ENCODE results near the gene NF2.

DNA sequence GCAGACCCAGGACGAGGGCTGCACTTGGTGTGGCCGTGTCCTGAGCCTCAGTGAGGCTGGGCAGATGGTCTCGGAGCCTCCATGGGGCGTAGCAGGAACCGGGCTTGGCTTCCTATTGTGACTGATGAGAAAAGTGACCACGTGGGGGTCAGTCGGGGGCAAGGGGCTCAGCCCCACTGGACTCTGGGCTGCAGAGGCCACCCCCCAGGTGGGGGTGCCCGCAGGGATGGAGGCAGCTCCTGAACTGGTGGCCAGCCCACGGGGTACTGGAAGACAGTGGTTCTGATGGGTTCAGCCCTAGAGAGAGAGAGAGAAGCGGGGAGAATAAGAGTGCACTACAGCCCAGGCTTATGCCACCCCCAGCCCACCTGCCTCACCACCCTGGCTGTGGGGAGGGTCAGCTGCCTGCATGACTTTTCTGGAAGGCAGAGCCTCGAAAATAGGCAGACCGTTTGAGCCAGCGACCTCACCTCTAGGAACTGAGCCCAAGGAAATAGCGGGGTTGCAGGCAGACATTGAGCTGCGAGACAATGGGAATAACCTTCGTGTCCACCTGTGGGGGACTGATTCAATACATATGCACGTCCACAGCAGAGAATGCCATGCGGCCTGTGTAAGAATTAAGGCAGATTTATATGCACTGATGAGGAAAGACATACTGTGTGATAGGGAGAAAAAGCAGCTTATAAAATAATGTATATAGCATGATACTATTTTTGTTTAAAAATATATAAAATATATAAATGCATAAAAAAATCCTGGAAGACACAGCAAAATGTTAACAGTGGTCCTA lies 127.8 kb downstream of the NF2 start:
- TF ChIP-seq, protein P1, sequence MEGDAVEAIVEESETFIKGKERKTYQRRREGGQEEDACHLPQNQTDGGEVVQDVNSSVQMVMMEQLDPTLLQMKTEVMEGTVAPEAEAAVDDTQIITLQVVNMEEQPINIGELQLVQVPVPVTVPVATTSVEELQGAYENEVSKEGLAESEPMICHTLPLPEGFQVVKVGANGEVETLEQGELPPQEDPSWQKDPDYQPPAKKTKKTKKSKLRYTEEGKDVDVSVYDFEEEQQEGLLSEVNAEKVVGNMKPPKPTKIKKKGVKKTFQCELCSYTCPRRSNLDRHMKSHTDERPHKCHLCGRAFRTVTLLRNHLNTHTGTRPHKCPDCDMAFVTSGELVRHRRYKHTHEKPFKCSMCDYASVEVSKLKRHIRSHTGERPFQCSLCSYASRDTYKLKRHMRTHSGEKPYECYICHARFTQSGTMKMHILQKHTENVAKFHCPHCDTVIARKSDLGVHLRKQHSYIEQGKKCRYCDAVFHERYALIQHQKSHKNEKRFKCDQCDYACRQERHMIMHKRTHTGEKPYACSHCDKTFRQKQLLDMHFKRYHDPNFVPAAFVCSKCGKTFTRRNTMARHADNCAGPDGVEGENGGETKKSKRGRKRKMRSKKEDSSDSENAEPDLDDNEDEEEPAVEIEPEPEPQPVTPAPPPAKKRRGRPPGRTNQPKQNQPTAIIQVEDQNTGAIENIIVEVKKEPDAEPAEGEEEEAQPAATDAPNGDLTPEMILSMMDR (IDR thresholded peaks at IDR 0.05), result no peak
- TF ChIP-seq POLR2A (IDR thresholded peaks at IDR 0.05), result no peak
